Gastrocnemius medialis (tissue), 4 donors: ENCODE measurements around the gene LRRC75A. TPM values are rescaled to one million over a fixed set of nuclear protein-coding genes. Genes with fewer than 3 reads are reported as not detected.

Source experiments
- ATAC-seq, 2 donors: fragments of 150-250 bp; one replicate each; pipeline ENCODE4 v1.9.1; 2016
- DNase-seq, 2 donors: peaks; one replicate each; pipeline ENCODE4 v3.0.0-alpha.2; 2019
- H3K27ac ChIP-seq, 4 donors: fragments of 200-600 bp; sonication (generic); 1 replicate in 1 of 4; 2 replicates in 3 of 4; pipeline ENCODE4 v1.5.1; 2016 to 2018; ENCODE audit warnings: mild to moderate bottlenecking in 2 of 4, moderate library complexity in 1 of 4
- H3K27me3 ChIP-seq, 3 donors: fragments of 200-600 bp; sonication (generic) in 2 of 3; 1 replicate in 1 of 3; 2 replicates in 2 of 3; pipeline versions ENCODE4 v1.5.1 to v1.6.0; 2016 to 2019; ENCODE audit warnings: mild to moderate bottlenecking in 1 of 3, moderate library complexity in 1 of 3
- H3K36me3 ChIP-seq, 2 donors: fragments of 200-600 bp; sonication (generic) in 1 of 2; one replicate each; pipeline ENCODE4 v1.5.1; 2017 to 2018
- H3K4me1 ChIP-seq, 2 donors: fragments of 200-600 bp; sonication (generic) in 1 of 2; one replicate each; pipeline ENCODE4 v1.5.1; 2016 to 2017; ENCODE audit warnings: mild to moderate bottlenecking in 2 of 2
- H3K4me3 ChIP-seq, 4 donors: fragments of 200-600 bp; sonication (generic) in 3 of 4; 1 replicate in 1 of 4; 2 replicates in 3 of 4; pipeline ENCODE4 v1.5.1; 2016 to 2019; ENCODE audit warnings: mild to moderate bottlenecking in 2 of 4
- H3K9me3 ChIP-seq, 3 donors: fragments of 200-600 bp; sonication (generic) in 2 of 3; 1 replicate in 1 of 3; 2 replicates in 2 of 3; pipeline ENCODE4 v1.5.1; 2016 to 2019
- POLR2A ChIP-seq, 2 donors: fragments of 450-650 bp; IDR thresholded peaks; one replicate each; pipeline ENCODE4 v1.6.1; 2017; ENCODE audit warnings: antibody characterized with exemption in 2 of 2, mild to moderate bottlenecking in 2 of 2, moderate library complexity in 2 of 2
- in situ Hi-C, 4 donors: fragments of 200-750 bp; cut with MboI; loops; one replicate each; pipeline versions ENCODE4 v1.15.0 to v1.8.0; 2017; ENCODE audit warnings: low sequenced_read_pairs in 4 of 4
- intact Hi-C: fragments of 100-400 bp; cut with DNase I; formaldehyde crosslinking; loops from one replicate; pipeline ENCODE4 v1.15.1; 2023; ENCODE audit warnings: low total_unique reads
- total RNA-seq, 4 donors: library from RNA; depleted of rRNA; stranded (reverse); fragments of >200 nt; gene quantifications; one replicate each; pipeline versions ENCODE4 v1.1.0 to v1.2.3, GENCODE V29; 2016
- TF ChIP-seq, protein P1 (sequence below), 5 experiments: fragments of 450-650 bp in 3 of 5; fragments of 200-600 bp in 2 of 5; sonication (generic) in 2 of 5; IDR thresholded peaks in 4 of 5; conservative IDR thresholded peaks in 1 of 5; 1 replicate in 4 of 5; 2 replicates in 1 of 5; pipeline ENCODE4 v1.5.1; 2016 to 2019; ENCODE audit warnings: antibody characterized with exemption in 5 of 5, mild to moderate bottlenecking in 3 of 5, moderate library complexity in 3 of 5

The LRRC75A gene
- total RNA-seq, 4 donors from 2014 or later, result 0.34 to 0.80 TPM; not detected in 2

DNA sequence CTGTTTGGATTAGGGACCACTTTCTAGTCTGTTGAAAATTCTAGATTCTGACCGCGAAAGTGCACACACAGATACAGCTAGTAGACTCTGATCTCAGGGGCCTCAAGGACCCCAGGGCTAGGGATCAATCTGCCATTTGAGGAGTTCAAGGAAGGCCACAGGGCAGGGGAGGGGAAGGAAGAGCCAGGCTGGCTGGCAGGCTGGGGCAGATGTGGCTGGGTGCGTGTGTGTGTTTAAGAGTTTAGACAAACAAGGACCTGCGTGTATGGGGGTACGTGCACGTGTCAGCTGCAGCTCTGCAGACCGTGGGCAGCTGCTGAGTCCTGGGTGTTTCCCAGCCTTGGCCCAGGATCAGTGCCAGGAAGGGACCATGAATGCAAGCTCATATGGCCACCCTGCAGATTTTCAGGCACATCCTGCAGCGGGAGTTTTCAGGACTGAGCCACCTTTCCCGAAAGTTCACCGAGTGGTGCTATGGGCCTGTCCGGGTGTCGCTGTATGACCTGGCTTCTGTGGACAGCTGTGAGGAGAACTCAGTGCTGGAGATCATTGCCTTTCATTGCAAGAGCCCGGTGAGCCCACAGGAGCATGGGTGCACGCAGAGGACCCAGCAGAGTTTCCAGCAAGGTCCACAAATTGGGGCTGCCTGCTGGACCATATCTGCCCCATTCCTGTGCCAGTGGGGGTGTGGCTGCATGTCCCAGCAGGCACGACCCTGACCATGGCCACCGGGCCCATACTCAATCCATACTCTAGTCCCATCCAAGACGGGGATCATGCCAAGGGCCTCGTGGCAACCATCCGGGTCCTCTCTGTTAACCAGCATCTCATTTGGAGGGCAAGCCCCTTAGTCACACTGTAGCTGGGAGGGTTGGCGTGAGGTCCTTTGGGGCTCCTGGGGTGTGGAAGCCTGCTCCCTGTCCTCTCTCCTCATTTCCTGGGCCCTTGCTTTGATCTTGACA is 66.0 kb downstream of the LRRC75A start:
- Histone ChIP-seq H3K27me3 (no peaks in the 10 kb centered on the region), H3K27ac (no peak overlapping the region), H3K4me3 (no peak overlapping the region), H3K4me1 (no peaks in the 10 kb centered on the region), H3K9me3 (no peaks in the 10 kb centered on the region), H3K36me3 (no peaks in the 10 kb centered on the region)
- in situ Hi-C loops, result no loop called here
- ATAC-seq (no peak), DNase-seq (no peak)
- intact Hi-C loops, result no loop called here
- TF ChIP-seq POLR2A (IDR thresholded peaks at IDR 0.05), result no peak
- TF ChIP-seq, protein P1, sequence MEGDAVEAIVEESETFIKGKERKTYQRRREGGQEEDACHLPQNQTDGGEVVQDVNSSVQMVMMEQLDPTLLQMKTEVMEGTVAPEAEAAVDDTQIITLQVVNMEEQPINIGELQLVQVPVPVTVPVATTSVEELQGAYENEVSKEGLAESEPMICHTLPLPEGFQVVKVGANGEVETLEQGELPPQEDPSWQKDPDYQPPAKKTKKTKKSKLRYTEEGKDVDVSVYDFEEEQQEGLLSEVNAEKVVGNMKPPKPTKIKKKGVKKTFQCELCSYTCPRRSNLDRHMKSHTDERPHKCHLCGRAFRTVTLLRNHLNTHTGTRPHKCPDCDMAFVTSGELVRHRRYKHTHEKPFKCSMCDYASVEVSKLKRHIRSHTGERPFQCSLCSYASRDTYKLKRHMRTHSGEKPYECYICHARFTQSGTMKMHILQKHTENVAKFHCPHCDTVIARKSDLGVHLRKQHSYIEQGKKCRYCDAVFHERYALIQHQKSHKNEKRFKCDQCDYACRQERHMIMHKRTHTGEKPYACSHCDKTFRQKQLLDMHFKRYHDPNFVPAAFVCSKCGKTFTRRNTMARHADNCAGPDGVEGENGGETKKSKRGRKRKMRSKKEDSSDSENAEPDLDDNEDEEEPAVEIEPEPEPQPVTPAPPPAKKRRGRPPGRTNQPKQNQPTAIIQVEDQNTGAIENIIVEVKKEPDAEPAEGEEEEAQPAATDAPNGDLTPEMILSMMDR (IDR thresholded peaks at IDR 0.05 in 4 of 5, conservative IDR thresholded peaks at IDR 0.05 in 1 of 5), result no peak

DNA sequence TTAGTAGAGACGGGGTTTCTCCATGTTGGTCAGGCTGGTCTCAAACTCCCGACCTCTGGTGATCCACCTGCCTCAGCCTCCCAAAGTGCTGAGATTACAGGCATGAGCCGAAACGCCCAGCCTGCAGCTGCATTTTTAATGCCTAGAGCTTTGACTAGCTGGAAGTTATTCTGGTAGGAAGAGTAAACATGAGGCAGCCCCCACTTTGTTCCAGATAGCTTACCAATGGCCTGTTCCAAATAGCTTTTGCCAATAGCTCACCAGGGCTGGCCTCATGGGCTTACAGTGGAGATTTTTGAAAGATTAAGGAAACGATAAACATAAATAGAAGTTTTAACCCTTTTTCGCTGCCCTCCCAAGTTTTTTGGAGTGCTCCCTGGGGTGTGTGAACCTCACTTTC is 66.8 kb downstream of the LRRC75A start:
- Histone ChIP-seq H3K4me3 (no peak overlapping the region), H3K4me1 (no peaks in the 10 kb centered on the region), H3K9me3 (no peaks in the 10 kb centered on the region), H3K27ac (no peak overlapping the region), H3K36me3 (no peaks in the 10 kb centered on the region), H3K27me3 (no peaks in the 10 kb centered on the region)
- DNase-seq, result no peak
- ATAC-seq, result no peak
- in situ Hi-C loops, result no loop called here
- intact Hi-C loops, result no loop called here
- TF ChIP-seq POLR2A (IDR thresholded peaks at IDR 0.05), result no peak
- TF ChIP-seq, protein P1 (IDR thresholded peaks at IDR 0.05 in 4 of 5, conservative IDR thresholded peaks at IDR 0.05 in 1 of 5), result no peak

DNA sequence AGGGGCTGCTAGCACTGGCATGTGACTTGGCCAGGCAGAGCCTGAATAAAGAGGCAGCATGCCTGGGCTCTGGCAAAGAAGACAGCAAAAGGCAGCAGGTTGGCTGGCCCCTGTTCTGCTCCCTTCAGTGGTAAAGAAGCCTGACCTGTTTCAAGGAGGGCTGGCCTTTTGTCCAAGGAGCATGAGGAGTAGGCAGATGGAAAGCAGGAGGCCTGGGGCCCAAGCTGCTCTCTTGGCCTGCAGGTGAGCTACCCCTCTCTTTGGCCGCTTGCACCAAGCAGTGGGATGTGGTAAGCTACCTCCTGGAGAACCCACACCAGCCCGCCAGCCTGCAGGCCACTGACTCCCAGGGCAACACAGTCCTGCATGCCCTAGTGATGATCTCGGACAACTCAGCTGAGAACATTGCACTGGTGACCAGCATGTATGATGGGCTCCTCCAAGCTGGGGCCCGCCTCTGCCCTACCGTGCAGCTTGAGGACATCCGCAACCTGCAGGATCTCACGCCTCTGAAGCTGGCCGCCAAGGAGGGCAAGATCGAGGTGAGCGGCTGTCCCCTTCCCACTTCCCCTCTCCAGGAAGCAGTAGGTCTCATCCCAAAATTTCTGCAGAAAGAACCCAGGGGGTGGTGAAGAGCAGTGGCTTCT is 68.6 kb downstream of the LRRC75A start:
- Histone ChIP-seq H3K27me3 (no peaks in the 10 kb centered on the region), H3K27ac (no peak overlapping the region), H3K4me1 (no peaks in the 10 kb centered on the region), H3K36me3 (no peaks in the 10 kb centered on the region), H3K9me3 (no peaks in the 10 kb centered on the region), H3K4me3 (no peak overlapping the region)
- intact Hi-C loops, result no loop called here
- no peak for DNase-seq
- in situ Hi-C loops, result no loop called here
- TF ChIP-seq, protein P1 (IDR thresholded peaks at IDR 0.05 in 4 of 5, conservative IDR thresholded peaks at IDR 0.05 in 1 of 5), result no peak
- no peak for TF ChIP-seq POLR2A (IDR thresholded peaks at IDR 0.05)
- no peak for ATAC-seq

DNA sequence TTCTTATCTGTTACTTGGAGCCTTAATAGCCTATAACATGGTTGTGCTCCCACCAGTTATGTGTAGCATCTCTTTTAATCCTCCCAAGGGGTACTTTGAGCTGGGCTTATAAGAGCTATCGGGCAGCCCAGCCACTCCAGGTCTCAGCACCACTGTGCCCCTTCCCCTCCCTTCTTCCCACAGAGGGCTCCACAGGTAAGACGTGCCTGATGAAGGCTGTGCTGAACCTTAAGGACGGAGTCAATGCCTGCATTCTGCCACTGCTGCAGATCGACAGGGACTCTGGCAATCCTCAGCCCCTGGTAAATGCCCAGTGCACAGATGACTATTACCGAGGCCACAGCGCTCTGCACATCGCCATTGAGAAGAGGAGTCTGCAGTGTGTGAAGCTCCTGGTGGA is 69.6 kb downstream of the LRRC75A start:
- no peak for TF ChIP-seq POLR2A (IDR thresholded peaks at IDR 0.05)
- TF ChIP-seq, protein P1 (IDR thresholded peaks at IDR 0.05 in 4 of 5, conservative IDR thresholded peaks at IDR 0.05 in 1 of 5), result no peak
- H3K9me3 ChIP-seq, result no peaks in the 10 kb centered on the region
- H3K4me1 ChIP-seq, result peaks cover 6 to 9% of the 10 kb centered on the region in 2 donors
- no peaks in the 10 kb centered on the region for H3K27me3 ChIP-seq
- in situ Hi-C loops, result no loop called here
- intact Hi-C loops, result no loop called here
- H3K27ac ChIP-seq, result no peak overlapping the region
- DNase-seq (no peak), ATAC-seq (no peak)
- H3K4me3 ChIP-seq, result no peak overlapping the region
- no peaks in the 10 kb centered on the region for H3K36me3 ChIP-seq
